ENCODE data around the gene KRT23.
"Not testable (repeated sequence)": the region's sequence is repeated elsewhere in the genome, so short reads cannot be mapped to it uniquely, and the experiment has no call there.

Gene KRT23

DNA sequence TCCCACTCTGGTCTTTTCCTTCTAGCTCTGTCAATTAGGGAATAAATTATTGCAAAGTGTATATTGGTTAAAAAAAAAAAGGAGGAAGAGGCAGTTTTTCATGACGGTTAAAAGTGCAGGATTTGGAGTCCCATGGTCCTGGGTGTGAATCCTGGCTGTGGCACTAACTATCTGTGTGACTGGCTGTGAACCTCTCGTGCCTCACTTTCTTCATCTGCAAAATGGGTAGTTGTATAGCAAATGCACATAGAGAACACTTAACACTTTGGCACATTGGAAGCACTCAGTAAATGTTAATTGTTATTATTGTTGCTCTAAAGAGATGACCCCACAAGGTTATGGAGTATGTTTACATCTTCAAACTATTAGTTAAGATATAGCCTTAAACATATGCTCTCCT, 10.5 kb upstream of the KRT23 start:
- no peak for DNase-seq

DNA sequence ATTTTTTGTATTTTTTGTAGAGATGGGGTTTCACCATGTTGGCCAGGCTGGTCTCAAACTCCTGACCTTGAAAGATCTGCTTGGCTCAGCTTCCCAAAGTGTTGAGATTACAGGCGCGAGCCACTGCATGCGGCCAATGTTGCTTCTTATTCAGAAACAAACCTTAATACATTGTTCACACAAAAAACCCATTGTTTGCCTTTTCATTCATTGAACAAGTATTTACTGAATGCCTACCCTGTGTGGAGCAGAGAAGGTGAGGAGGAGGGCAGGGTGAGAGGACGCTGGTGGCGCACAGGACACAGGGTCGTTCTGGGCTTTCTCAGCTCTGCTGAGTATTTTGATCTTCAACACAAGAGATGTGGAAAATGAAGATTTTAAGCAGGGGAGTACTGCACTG, 8.0 kb upstream of the KRT23 start:
- no peak for DNase-seq

DNA sequence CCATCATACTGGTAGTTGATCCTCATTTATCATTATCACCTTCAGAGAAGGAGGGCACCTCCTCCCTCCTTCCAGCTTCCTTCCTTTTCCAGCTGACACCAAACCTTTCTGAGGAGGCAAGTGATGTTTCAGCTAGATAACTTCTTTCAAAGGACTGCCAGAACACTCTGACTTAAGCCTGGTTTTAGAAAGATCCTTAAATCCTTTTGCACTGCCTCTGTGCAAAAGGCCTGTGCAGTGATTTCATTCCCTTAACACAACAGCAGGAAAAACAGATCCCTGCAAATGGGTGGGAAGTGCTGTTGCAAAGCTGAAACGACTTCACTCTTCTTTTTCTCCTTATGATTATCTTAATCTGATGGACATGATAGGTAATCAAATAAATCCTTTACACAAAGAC, 7.1 kb upstream of the KRT23 start:
- no peak for DNase-seq

DNA sequence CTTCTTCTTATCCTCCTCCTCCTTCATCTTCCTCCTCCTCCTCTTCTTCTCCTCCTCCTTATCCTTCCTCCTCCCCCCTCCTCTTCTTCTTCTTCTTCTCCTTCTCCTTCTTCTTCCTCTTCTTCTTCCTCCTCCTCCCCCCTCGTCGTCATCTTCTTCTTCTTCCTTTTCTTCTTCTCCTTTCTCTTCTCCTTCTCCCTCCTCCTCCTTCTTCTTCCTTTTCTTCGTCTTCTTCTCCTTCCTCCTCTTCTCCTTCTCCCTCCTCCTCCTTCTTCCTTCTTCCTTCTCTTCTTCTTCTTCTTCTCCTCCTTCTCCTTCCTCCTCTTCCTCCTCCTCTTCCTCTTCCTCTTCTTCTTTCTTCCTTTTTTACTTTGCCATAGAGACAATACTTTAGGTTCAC, 5.1 kb upstream of the KRT23 start:
- DNase-seq = no peak

DNA sequence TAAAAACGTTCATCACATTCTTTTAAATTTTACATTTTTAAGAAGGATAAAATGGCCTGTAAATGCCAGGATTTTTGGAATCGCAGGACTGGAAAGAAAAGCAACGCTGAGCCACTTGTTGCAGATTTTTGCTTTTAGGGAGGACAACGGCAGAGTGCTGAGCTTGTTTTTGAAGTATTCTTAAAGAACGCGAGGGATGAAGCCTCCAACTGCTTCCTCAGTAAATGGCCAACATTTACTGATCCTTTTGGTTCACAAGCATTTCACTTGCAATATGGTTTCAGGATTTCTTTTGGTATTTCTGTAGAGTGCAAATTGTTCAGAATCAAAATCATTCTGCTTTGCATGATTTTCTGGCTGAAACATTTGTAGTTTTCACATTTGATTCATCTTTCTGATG, 2.8 kb upstream of the KRT23 start:
- DNase-seq = no peak

DNA sequence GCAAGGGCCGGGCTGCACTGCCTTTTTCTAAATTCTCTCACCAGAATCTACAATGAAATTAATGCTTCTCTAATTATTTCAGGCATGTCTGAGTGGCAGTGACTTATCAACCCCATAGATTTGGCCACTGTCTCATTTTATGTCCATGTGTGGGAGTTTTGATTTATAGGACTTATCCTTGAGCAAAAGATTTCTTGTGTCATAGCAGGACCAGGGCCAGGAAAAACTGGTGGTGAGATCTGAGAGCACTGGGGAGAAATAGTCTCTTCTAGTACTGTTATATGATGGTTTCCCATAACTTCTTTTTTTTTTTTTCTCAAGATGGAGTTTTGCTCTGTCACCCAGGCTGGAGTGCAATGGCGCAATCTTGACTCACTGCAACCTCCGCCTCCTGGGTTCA, 1.5 kb upstream of the KRT23 start:
- no peak for DNase-seq

DNA sequence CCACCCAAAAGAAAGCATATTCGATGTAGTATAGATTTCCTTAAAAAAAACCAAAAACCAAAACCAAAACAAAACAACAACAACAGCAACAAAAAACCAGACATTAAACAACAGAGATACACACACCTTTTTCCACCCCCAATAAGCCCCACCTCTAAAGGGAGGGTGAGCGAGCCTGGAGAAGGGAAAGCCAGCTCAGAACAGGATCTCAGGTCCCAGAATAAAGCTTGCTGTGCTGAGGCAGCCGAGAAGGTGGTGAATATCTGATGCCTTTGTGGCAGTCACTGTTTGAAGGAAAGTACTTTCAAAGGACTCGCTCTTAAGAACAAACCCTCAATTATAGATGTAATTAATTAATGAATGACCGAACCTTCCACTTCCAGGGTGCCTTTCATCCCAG, 470 bp downstream of the KRT23 start:
- no peak for DNase-seq

DNA sequence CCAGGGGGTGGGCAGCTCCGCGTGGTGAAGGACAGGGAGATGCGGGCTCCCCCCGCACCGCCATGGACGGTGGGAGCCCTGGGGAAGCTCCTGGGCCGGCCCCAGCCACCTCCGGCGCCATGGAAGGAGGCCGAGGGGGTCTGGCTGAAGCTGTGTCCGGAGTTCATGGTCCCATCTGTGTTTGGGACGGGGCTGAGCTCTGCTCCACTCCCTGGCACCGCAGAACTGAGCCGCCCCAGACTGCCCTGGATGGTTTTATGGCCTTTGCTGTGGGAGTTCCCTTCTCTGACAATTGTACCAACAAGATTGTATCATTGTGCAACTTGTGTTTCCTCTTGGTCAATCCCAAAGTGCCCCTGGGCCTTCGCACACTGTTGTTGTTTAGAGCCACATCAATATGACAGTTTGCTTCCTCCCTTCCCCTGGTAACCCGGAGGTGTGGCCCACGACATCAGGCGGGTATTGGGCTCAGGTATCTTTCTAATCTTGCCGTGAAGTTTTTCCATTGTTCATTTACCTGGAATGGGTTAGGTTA, 942 bp downstream of the KRT23 start:
- DNase-seq = no peak

DNA sequence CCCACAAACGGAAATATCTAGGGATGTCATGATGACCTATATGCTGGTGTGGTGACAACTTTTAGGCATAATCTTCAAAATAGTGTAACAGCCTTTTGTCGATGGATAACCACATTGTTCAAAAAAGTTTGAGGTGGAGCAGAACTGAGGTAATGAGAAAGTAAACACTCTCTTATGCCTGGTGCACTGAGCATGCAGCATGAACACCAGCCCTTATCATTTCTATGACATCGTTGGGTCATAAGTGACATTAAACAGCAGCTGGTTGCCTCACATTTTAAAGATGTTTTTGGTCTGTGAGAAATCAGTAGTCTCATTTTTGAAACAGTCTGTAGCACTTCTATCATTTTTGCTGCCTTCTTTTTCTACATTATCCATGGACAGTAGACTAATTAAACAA, 1.8 kb downstream of the KRT23 start:
- DNase-seq = no peak

DNA sequence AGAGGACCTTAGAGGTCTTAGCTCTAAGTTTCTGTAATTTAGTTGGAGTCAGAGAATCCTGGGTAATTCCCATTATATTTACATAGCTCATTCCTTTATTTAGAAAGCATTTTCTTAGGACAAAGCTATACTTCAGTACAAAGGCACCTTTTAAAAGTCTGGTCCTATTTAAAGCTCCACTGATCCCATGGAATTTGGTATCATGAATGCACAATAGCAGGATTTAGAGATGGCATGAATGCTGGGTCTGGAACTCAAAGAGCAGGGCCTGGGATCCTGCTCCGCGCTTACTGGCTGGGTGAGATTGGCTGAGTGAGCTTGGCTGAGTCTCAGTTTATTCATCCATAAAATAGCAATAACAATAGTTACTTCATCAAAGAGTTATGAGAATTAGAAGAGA, 4.8 kb downstream of the KRT23 start:
- DNase-seq = no peak

DNA sequence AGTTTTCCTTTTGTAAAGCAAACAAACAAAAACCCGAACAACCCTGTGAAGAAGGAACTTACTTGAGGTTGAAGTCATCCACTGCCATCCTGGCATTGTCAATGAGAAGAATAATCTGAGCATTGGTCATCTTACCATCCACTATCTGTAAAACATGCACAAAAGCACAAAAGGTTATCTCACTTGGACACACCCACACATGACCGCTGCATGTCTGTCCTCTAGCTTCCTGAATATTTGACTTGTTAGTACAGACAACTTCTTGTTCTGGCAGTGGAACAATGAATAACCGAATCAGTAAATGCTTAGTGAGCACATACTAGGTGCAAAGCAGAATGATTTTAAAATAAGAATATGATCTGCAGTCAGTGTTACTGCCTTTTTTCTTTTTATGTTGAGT, 6.1 kb downstream of the KRT23 start:
- DNase-seq = no peak

DNA sequence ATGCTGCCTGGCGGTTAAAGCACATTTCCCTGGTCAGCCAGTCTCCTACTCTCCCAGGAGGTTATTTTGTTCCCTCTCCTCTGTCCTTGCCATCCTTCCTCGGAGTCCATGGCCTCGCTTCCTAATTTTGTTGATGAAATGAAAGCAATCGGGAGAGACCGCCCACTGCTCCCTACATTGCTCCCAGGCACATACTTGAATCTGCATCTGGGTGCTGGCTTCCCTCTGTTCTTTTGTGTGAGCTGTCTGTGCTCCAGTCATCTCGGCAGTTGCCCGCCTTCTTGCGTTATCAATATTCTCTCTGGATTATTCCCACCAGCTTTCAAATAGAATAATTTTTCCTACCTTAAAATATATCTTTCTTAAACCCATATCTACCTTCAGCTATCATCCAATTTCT, 11.1 kb downstream of the KRT23 start:
- no peak for DNase-seq

DNA sequence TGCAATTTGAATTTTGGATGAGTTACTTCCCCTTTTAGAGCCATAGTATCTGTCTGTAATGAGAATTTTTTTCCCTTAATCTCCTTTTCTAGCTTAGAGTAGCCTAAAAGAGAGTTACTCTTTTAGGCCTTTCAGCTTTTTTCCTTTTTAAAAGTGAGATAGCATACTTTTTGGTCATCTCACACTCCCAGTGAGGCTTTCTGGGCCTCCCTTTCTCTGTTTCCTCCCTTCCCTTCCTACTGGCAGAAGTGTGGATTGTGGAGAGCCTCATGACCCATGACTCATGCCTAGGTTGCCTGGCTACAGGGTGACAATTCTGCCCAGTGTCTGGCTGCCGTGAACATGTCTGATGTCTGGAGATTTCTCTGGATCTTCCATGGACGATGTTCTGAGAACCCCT, 15.2 kb downstream of the KRT23 start:
- no peak for DNase-seq

DNA sequence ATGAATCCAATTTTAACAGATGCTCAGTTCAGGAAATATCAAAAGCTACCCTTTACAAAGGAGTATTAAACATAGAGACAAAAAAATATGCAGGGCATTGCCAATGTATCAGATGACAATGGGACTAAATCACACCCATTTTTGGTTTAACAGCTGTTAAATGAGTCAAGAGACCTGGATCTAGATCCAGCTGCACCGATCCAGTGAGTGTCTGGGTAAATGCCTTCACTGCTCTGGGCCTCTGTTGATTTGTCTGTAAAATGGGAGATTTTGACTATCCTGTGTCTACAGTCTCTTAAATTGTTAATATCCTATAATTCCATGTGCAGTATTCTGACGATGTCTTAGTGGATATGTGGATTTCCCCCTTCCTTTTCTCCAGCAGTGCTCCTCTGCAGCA, 16.4 kb downstream of the KRT23 start:
- no peak for DNase-seq

DNA sequence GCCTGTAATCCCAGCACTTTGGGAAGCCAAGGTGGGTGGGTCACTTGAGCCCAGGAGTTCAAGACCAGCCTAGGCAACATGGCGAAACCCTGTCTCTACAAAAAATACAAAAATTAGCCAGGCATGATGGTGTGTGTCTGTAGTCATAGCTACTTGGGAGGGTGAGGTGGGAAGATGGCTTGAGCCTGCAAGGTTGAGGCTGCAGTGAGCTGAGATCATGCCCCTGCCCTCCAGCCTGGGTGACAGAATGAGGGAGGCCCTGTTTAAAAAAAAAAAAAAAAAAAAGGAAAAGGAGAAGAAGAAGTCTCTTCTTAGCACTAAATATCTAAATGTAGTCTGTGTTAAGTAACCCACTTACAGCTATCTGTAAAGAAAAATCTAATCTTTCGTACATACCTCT, 20.3 kb downstream of the KRT23 start:
- not testable (repeated sequence) for DNase-seq

DNA sequence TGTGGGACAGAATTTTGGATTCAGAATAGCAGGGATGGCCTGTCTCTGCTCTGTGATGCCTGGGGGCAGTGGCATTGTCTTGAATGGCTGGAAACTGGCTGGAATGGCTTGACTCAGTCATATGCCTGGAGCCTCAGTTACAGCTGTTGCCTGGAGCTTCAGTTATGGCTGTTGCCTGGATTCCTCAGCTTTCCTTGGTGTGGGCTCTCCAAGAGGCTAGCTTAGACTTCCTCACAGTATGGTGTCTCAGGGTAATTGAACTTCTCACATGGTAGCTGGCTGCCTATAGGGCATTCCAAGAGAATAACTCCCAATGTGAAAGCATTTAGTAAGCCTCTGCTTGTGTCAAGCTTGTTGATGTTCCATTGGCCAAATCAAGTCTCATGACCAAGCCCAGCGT, 21.1 kb downstream of the KRT23 start:
- DNase-seq = no peak

DNA sequence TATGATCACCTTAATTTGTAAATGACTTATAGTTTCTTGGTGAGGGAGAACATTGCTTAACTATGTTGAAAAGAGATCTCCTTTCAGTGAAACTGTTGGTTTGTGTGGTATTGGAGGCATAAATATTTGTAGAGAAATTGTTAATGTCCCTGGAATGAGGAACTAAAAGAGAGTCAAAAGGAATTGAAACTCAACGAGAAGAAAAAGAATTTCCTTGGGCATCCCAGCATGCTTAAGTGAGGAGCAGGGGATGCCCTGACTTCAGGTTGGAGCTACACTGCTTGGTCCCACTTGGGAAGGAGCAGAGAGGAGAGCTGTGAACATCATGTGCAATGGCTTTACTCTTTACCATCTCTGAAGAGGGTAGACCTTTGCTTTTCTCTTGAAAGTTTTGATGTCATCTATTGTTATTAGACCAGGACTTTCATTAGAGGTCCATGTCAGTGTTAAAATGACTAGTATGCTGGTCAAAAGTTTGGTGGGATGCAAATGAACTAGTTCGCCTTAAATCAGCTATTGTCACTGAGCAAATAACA, 21.7 kb downstream of the KRT23 start:
- no peak for DNase-seq

DNA sequence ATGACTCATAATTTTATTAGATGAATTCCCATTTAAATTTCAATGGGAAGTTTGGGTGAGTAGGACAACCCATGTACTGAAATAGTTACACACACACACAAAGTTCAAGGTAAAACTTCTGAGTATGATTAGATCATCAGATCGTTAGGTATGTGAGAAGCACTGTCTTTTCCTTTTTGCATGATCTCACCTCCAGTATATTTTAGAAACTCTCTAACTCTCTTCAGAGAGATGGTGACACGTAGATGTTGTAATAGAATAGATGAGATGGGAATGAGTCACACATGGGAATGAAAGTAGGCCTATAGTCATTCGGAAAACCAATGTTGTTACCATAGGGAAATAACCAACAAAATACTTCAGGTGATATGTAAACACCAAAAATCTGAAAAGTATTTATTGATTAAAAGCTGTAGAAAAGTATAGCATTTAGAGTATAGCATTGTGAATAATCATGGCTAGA, 22.2 kb downstream of the KRT23 start:
- DNase-seq = no peak

DNA sequence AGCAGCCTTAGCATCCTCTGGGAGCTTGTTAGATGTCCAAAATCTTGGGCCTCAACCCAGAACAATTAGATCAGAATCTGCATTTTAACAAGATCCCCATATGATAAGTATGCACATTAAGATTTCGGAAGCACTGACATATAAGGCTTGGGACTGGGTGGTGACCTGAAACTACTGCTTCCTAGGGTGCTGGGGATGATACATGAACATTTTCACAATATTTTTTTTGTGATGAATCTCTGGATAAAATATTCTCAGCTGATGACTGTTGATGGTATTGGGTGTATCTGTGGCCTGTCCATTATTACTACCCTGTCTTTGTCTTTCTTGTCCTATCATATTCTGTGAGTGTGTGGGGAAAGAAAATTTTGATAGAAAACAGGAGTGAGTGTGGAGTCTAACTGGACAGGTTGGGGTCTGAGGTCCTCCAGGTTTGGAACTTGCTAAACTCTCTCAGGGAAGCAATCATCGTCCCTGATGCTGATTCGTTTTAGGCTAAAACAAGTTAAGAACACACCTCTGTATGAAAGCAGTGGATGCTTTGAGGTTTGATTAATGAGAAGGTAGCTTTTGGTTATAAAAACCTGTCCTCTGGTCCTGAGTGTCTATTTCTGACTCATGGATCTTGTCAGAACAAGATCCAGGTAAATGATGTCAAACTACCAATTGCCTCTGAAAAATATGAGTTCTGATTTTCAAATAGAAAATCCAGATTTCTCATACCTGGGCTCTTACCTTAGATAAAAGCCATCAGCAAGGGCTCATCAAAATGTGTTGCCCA, 23.2 kb downstream of the KRT23 start:
- DNase-seq = no peak

DNA sequence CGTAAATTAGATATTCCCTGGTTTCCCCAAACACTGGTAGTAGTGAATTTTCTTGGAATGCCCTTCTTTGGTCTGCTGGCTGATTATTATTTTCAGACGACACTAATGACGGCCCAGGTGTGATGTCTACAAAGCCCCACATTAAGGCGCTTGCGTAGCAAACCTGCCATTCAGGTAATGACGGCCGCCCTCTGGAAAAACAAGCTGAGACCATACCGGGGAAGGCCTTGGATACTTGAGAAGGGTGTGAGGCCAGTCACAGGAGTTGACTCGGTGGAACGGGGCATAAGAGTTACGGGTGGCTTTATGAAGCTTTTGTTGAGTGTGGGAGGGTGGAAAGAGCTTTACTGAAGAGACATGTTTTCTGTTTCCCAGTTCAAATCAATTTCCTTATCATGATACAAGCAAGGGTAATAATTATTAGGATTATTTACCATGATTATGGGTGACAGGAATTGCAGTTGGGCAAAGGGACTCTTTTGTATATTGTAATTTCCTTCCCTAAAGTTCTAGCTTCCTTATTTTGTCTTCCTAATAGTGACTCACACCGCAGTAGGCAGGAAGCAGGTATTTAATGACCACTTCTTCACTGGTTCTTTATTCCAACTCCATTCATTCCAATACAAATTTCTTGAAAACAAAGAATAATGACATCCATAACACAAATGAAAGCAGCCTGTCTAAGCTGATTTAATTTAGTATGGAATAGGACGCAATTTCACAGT, 24.8 kb downstream of the KRT23 start:
- no peak for DNase-seq

DNA sequence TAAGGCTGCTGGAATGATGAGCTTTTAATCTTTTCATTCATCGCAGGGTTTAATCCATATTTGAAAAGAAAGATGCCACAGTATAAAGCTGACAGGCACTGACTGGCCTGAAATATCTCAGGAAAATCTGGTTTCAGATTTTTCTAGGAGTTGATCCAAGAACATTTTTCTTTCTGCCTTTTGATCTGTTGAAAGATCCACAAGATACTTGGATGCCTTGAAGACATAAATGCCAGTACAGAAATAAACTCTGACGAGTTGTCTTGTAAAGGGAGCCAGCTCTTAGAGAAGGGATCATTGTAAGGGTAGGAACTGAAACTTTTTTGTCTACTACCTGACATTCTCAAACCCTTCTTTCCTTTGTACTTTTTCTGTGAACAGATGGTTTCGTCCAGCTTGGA, 27.0 kb downstream of the KRT23 start:
- DNase-seq = no peak

DNA sequence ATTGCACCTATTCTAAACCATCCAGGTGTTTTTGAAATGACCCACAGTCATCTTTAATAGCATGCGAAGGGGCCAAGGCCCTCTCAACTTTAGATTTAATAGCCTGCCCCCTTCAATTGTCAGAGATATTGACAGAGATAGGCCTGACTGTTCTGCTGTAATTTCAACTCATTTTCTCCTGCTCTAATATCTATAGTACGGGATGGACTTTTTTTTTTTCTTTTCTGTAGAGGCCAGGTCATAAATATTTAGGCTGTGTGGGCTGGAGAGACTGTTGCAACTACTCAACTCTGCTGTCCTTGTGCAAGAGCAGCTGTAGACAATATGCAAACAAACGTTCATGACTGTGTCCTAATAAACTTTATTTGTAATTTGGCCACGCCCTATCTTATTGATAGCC, 27.7 kb downstream of the KRT23 start:
- DNase-seq = no peak

DNA sequence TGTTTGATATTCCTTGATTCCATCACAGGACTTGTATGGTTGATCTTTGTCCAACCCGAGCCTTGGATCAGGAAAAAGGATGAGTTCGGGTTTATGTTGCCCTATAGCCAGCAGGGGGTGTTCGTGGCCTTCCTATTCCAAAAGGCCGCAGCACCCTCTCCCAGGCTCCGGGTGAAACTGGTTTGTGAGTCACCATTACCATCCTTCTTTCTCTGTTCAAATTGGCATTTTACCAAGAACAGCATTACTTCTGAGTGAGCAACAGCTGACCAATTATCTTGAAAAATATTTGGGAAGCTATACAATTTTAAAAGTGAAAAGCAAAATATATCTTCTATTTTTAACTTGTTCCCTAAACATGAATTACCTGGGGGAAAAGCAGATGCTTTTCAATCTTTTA, 28.1 kb downstream of the KRT23 start:
- DNase-seq = peak; percentile 52 to 53

DNA sequence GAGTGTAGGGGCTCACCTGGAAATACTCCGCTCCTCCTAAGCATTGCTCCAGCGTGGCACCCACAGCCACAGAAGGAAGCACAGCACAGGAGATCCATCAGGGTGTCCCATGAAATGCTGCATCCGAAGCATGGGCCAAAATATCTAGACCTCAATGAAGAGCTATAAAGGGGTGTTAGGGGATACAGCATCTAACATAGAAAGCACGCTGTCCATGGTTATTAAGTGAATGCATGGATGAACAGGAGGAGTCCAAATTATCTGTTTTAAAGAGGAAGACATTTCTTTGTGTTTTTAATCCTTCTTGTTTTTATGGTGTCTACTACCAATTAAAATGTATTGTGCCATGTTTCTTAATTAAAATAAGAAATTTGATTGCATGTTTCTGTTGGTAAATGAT, 30.8 kb downstream of the KRT23 start:
- no peak for DNase-seq
